ENCODE results near the gene ZNF324. TPM values are rescaled to one million over a fixed set of nuclear protein-coding genes. Genes with fewer than 3 reads are reported as not detected.

Gene ZNF324
- total RNA-seq, 1 donor from 2014 or later = 9.3 TPM

GRCh38 chr19:58429745-58430144 is 37.1 kb upstream of the ZNF324 start:
- Mint-ChIP-seq H3K27ac (ENCODE audit: unreplicated experiment) (no peak overlapping the region), H3K4me1 (ENCODE audit: low read depth, unreplicated experiment) (no peaks in the 10 kb centered on the region), H3K4me3 (ENCODE audit: unreplicated experiment) (no peak overlapping the region), H3K9me3 (ENCODE audit: unreplicated experiment) (peaks cover 56% of the 10 kb centered on the region), H3K27me3 (ENCODE audit: low read depth, unreplicated experiment) (no peaks in the 10 kb centered on the region), H3K36me3 (ENCODE audit: low read depth, unreplicated experiment) (peaks cover 53% of the 10 kb centered on the region)
- DNase-seq (ENCODE audit: low read depth) (no peak), FAIRE-seq (no peak)
- Histone ChIP-seq H4K20me1 (ENCODE audit: insufficient read depth, low read length) (no peaks in the 10 kb centered on the region), H3K4me2 (ENCODE audit: low read length) (no peak overlapping the region), H3K27me3 (ENCODE audit: insufficient read depth, low read length) (no peaks in the 10 kb centered on the region), H3K79me2 (ENCODE audit: insufficient read depth, low read length) (no peaks in the 10 kb centered on the region), H2AFZ (ENCODE audit: low read depth, low read length) (no peak overlapping the region), H3K4me3 (ENCODE audit: insufficient read depth, low read depth, low read length) (no peak overlapping the region), H3K9me3 (ENCODE audit: insufficient read depth, low read depth, low read length) (peaks cover 81% of the 10 kb centered on the region), H3K27ac (ENCODE audit: low read depth, low read length) (no peak overlapping the region), H3K36me3 (ENCODE audit: insufficient read depth, low read length) (peaks cover 29% of the 10 kb centered on the region), H3K4me1 (ENCODE audit: insufficient read depth, low read length) (no peaks in the 10 kb centered on the region), H3K9ac (ENCODE audit: low read length) (no peak overlapping the region)
- TF ChIP-seq EZH2 (IDR thresholded peaks at IDR 0.05; ENCODE audit: insufficient read depth, low read length) = no peak
- no peak for TF ChIP-seq CTCF (IDR thresholded peaks at IDR 0.05; ENCODE audit: insufficient read depth, low read depth, low read length)

GRCh38 chr19:58434217-58434616 is 32.7 kb upstream of the ZNF324 start:
- Histone ChIP-seq H3K79me2 (ENCODE audit: insufficient read depth, low read length) (peaks cover 17% of the 10 kb centered on the region), H3K36me3 (ENCODE audit: insufficient read depth, low read length) (peaks cover 50% of the 10 kb centered on the region), H3K27ac (ENCODE audit: low read depth, low read length) (no peak overlapping the region), H3K4me2 (ENCODE audit: low read length) (no peak overlapping the region), H2AFZ (ENCODE audit: low read depth, low read length) (no peak overlapping the region), H3K9me3 (ENCODE audit: insufficient read depth, low read depth, low read length) (peaks cover 83% of the 10 kb centered on the region), H3K4me3 (ENCODE audit: insufficient read depth, low read depth, low read length) (no peak overlapping the region), H4K20me1 (ENCODE audit: insufficient read depth, low read length) (no peaks in the 10 kb centered on the region), H3K9ac (ENCODE audit: low read length) (no peak overlapping the region), H3K4me1 (ENCODE audit: insufficient read depth, low read length) (peaks cover 3% of the 10 kb centered on the region), H3K27me3 (ENCODE audit: insufficient read depth, low read length) (no peaks in the 10 kb centered on the region)
- FAIRE-seq (no peak), DNase-seq (ENCODE audit: low read depth) (peak; percentile 47)
- H3K27me3 Mint-ChIP-seq (ENCODE audit: low read depth, unreplicated experiment) = peaks cover 11% of the 10 kb centered on the region
- H3K27ac Mint-ChIP-seq (ENCODE audit: unreplicated experiment) = no peak overlapping the region
- TF ChIP-seq EZH2 (IDR thresholded peaks at IDR 0.05; ENCODE audit: insufficient read depth, low read length) (no peak), CTCF (IDR thresholded peaks at IDR 0.05; ENCODE audit: insufficient read depth, low read depth, low read length) (no peak)
- peaks cover 76% of the 10 kb centered on the region for H3K36me3 Mint-ChIP-seq (ENCODE audit: low read depth, unreplicated experiment)
- H3K4me3 Mint-ChIP-seq (ENCODE audit: unreplicated experiment) = no peak overlapping the region
- no peaks in the 10 kb centered on the region for H3K4me1 Mint-ChIP-seq (ENCODE audit: low read depth, unreplicated experiment)
- peaks cover 77% of the 10 kb centered on the region for H3K9me3 Mint-ChIP-seq (ENCODE audit: unreplicated experiment)
